GM21447 (cell line): ENCODE results near the gene DENND2D.

Experiments used
- ATAC-seq: cut with Tn5 transposase; IDR thresholded peaks from one replicate; pipeline ENCODE4 v1.9.1; 2021; ENCODE audit not compliant: unreplicated experiment

DENND2D gene

DNA sequence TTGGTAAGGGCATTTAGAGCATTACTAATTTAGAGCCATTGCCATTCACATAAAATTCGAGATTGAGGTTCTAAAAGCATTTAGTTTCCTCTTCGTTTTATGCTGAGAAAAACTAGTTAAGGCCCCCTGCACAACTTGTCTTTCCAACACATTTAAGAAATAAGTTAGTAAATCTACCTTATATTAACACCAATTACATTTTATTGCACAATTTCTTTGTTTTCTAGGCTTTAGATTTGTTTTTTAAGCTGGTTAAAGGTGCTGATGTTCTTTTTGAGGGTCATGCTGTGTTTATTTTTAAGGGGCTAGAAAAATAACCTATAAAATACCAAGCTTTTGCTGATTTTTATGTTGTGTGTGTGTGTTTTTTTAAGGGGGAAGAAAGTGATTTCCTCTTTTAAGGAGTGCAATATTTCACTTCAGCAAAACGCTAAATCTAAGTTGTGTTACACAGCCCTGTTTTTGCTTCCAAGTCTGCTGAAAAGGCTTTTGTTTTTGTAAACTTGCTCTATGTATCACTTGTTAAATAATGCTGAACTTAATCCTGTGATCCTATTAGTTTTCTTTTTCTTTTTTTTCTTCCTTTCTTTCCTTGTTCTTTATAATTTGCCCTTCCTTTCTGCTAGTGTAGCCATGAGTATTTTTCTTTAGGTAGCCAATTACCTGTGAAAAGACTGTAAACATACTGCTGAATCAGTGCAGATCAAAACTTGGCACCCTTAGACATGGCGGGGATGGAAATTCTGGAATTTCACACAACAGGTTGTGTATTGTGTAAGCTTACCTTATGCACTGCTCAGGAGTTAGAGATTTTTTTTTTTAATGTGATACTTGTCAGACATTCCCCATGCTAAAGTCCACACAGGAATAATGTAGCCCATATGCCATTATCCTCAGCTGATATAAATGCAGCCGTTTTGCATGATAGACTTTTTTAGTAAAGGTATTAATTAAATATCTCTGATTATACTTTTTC is 58.9 kb downstream of the DENND2D start:
- ATAC-seq: no peak

DNA sequence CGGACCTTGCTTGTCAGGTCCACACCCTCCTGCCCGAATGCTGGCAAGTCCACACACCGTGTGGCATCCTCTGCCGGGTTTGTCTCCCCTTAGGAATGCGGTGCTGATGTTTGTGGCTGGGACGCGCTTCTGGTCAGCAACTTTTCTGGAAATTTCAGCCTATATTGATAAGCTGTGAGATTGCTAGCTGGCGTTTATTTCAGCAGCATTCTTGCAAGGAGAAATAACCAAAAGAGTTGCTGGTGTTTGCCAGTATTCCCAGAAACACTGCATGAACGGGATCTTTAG is 59.8 kb downstream of the DENND2D start:
- ATAC-seq: peak; percentile 21

DNA sequence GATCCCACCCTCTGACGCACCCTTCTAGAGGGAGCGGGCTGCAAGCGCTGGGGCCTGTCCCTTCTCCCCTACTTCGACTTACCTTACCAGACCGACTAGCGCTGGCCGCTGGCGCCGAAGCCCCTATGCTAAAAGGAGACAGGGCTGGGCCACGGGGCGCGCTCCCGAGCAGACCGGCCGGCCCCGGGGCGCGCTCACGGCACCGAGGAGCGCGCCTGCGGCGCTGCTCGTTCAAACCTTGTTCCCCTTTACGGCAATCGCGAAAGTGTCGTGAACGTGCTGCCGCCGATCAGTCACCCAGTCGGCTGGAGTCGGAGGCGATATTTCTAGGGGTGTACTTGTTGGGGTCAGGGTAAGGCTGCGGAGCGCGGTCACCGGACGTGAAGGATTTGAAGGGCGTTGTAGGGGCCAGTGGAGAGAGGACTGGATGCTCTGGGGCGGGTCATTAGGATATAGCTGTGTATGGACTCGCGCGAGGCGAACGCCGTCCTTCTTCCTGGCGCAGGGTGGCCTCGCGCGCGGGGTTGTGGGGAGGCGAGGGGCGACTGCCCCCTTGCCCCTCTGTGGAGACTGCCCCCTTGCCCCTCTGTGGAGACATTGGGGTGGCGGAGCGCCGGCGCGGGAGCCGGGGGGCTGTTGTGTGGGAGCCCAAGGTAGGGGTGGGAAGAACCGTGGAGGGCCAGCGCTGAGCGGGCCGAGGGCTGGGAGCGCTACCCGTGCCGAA is 60.3 kb downstream of the DENND2D start, which contains the start of the genes CEPT1 and DRAM2:
Gene CEPT1, plus strand, starts transcription at position 268 of the 724 bp plus-strand sequence. CDS start 7,492 bp downstream, outside the sequence.
Gene DRAM2, minus strand, starts transcription at position 138 of the 724 bp plus-strand sequence. CDS start 8,539 bp downstream, outside the sequence.
- peak; percentile 58 for ATAC-seq

DNA sequence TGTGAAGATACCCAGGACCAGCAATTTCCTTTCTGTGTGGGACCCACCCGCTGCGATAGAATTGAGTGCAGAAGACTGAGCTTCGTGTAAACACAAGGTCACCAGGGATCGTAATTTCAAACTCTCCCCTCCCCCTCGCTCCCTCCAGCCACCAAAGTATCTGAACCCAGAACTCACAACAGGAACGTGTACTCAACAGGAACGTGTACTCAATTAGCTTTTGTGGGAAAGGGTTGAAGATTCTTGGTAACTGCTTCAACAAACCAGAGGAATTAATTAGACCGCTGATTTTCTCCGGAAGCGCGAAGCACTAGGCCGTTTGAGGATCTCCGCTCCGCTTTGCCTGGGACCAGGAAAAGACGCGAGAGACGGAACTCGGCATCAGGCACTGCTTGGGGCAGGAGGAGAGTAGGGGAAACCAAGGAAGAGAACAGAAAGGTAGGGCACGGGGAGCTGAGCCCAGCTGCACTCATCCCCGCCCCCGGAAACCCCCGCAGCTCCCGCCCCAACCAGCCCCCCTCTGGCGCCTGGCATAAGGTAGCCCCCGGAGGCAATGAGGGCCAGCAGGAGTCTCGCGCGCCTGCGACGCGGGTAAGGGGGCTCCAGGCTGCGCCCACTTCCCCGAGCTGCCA is 61.0 kb downstream of the DENND2D start:
- peak; percentile 37 for ATAC-seq
